Activated CD4-positive, alpha-beta T cell treated with anti-CD3 and anti-CD28 coated beads, Interleukin-2, amount 10 ng/mL, durations not matched to agents 24 days and 14 days (primary cell): Measurements from ENCODE around the gene SCGB2B2. TPM values are rescaled to one million over a fixed set of nuclear protein-coding genes. Genes with fewer than 3 reads are reported as not detected.
"Not testable (repeated sequence)": the region's sequence is repeated elsewhere in the genome, so short reads cannot be mapped to it uniquely, and the experiment has no call there.

Experiments used
- DNase-seq: peaks from one replicate; pipeline ENCODE4 v3.0.0; 2022
- H3K27ac Mint-ChIP-seq: one replicate; pipeline ENCODE4 v1.8.0; 2022; ENCODE audit warnings: mild to moderate bottlenecking, mixed read lengths
- H3K27me3 Mint-ChIP-seq: one replicate; pipeline ENCODE4 v1.8.0; 2022; ENCODE audit warnings: mixed read lengths
- H3K36me3 Mint-ChIP-seq: one replicate; pipeline ENCODE4 v1.8.0; 2022; ENCODE audit warnings: low read depth, mild to moderate bottlenecking, mixed read lengths
- H3K4me1 Mint-ChIP-seq: one replicate; pipeline ENCODE4 v1.8.0; 2021; ENCODE audit warnings: mixed read lengths
- H3K4me3 Mint-ChIP-seq: one replicate; pipeline ENCODE4 v1.8.0; 2022; ENCODE audit warnings: mild to moderate bottlenecking, moderate library complexity, mixed read lengths
- H3K9me3 Mint-ChIP-seq: one replicate; pipeline ENCODE4 v1.8.0; 2021; ENCODE audit warnings: mixed read lengths
- intact Hi-C: fragments of 100-400 bp; cut with micrococcal nuclease; formaldehyde crosslinking; loops from one replicate; pipeline ENCODE4 v1.15.1; 2023
- total RNA-seq: library from RNA; stranded (reverse); gene quantifications from 2 replicates; pipeline ENCODE4 v1.2.3, GENCODE V29; 2022

The SCGB2B2 gene
- total RNA-seq, 1 donor from 2014 or later: 0.40 TPM

DNA sequence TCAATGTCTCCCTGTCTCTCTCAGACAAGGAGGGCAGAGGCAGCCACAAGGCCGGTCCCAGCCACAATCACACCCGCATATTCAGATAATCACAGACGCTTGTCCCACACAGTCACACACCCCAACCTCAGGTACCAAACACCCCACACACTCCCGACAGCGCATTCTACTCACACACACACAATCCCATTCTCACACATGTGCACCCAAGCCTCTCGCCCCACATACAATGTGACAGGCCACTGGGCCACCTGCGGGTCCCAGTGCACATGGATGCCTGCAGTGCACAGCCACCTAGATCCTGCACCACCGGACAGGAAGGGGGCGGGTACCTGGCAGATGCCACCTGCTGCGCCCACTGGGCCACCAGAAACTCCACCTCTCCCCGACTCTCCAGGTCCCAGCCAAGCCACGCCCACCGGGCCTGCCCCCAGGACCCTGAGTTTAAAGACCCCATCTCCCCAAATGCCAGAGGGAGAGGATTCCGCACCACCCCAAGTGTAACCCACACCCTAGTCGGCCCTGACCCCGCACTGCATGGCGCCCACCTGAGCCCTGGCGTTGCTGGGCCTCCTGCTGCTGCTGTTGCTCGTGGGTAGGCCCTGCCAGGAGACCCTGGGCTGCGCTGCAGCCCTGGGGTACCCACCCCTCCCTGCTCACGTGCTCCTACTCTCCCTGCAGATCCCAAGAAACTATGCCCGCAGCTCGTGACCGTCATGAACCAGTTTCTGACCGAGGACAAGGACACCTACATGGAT is 10.6 kb downstream of the SCGB2B2 start:
- peak; percentile 52 for DNase-seq
- Mint-ChIP-seq H3K4me3 (no peak overlapping the region), H3K27ac (peak overlapping the region; percentile 79)

DNA sequence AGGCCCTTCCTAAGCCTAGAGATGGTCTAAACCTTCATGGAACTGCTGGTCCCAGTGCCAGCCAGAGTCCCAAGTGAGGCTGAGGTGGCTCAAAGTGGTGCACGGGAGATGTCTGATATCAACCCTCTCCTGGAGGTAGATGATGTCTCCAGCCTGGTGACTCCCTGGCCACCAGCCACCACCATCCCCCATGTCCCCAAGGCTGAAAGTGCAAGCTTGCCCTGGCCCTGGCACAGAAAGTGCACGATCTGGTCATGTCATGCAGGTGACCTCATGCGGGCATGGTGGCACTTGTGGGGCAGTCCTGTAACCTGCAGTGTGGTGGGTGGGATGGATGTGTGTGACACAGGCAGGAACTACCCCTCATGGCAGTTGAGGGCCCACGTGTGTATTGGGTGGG is 11.7 kb downstream of the SCGB2B2 start:
- H3K4me3 Mint-ChIP-seq, H3K9me3 Mint-ChIP-seq, H3K36me3 Mint-ChIP-seq, intact Hi-C loops, H3K27me3 Mint-ChIP-seq, DNase-seq, H3K27ac Mint-ChIP-seq: not testable (repeated sequence)
- H3K4me1 Mint-ChIP-seq: peaks cover 18% of the 10 kb centered on the region

More for the DNA sequence above, 10.6 kb downstream of the SCGB2B2 start:
- H3K27me3 Mint-ChIP-seq: peaks cover 1% of the 10 kb centered on the region
- H3K4me1 Mint-ChIP-seq: peaks cover 18% of the 10 kb centered on the region
- intact Hi-C loops: no loop called here
- H3K9me3 Mint-ChIP-seq: peaks cover 4% of the 10 kb centered on the region
- H3K36me3 Mint-ChIP-seq: no peaks in the 10 kb centered on the region

DNA sequence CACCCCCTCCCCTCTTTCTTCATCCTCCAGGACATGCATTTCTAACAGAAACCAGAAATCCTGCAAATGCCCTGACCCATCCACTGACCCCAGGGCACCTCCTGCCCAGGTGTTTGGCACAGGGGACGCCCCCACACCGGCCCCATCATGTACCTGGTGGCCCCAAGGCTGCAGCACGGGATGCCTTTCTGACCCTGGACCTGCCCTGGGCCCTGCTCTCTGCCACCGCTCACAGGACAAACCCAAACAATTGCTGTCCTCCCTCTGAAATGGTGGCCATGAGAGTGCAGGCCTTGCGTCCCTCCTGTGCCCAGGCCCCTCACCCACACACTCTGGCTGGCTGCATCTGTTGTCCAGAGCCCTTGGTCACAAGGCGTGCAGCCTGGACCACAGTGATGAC is 12.1 kb downstream of the SCGB2B2 start:
- no peaks in the 10 kb centered on the region for H3K36me3 Mint-ChIP-seq
- H3K4me1 Mint-ChIP-seq: peaks cover 18% of the 10 kb centered on the region
- peaks cover 8% of the 10 kb centered on the region for H3K9me3 Mint-ChIP-seq
- no peaks in the 10 kb centered on the region for H3K27me3 Mint-ChIP-seq
- DNase-seq: no peak
- intact Hi-C loops: no loop called here
- no peak overlapping the region for H3K4me3 Mint-ChIP-seq
- no peak overlapping the region for H3K27ac Mint-ChIP-seq

DNA sequence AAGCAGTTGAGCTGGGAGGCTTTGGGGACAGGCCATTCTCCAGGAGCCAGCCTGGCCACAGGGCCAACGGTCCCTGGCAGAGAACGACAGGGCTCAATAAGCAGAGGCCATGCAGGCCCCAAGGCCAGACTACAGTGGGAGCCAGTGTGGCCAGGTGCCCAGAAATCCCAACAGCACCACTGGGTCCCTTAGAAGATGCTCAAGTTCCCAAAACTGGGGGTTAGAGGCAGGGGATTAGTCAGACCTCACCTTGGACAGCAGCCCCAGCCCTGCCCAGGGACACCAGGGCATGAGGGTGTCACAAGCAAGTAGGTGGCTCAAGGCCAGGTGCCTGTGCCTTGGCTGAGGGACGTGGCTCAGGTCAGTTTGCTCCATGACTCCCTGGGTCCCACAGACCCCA is 12.8 kb downstream of the SCGB2B2 start:
- Mint-ChIP-seq H3K36me3 (no peaks in the 10 kb centered on the region), H3K27ac (no peak overlapping the region), H3K9me3 (peaks cover 8% of the 10 kb centered on the region), H3K4me1 (peaks cover 18% of the 10 kb centered on the region), H3K4me3 (no peak overlapping the region), H3K27me3 (no peaks in the 10 kb centered on the region)
- intact Hi-C loops: no loop called here
- no peak for DNase-seq

DNA sequence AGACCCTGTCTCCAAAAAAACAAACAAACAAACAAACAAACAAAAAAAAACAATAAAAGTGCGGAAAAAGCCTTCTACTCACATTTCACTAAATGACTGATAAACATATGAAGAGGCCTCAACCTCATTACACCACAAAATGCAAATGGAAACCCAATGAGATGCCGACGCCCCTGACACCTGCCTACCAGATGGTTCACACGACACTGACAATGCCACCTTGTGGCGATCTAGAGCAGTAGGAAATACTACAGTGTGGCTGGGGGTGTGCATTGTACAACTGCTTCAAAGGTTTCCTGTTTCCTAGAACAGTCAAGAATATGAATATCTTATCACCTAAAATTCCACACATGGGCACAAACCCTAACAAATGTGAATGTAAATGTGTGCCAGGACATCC is 14.0 kb downstream of the SCGB2B2 start:
- Mint-ChIP-seq H3K4me3 (no peak overlapping the region), H3K27me3 (no peaks in the 10 kb centered on the region), H3K27ac (no peak overlapping the region), H3K36me3 (no peaks in the 10 kb centered on the region), H3K9me3 (peaks cover 9% of the 10 kb centered on the region), H3K4me1 (peaks cover 18% of the 10 kb centered on the region)
- intact Hi-C loops: no loop called here
- peak; percentile 81 for DNase-seq

DNA sequence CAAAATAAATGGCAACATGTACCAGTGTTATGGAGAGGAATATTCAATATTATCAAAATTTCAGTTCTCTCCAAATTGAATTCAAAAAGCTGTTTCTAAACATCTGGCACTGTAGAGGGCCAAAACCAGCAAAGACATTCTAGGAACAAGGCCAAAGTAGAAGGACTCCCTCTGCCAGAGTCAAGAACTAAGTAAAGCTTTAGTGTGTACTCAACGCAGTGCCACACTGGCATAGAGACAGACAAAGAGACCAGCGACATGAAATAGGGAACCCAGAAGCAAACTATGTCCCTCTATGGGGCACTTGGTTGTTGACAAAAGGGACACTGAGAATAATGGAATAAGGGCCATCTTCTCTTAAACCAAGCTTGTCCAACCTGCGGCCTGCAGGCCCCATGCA is 15.6 kb downstream of the SCGB2B2 start:
- Mint-ChIP-seq H3K9me3 (peaks cover 16% of the 10 kb centered on the region), H3K4me3 (no peak overlapping the region), H3K36me3 (no peaks in the 10 kb centered on the region), H3K4me1 (peaks cover 11% of the 10 kb centered on the region), H3K27ac (no peak overlapping the region), H3K27me3 (peaks cover 1% of the 10 kb centered on the region)
- intact Hi-C loops: no loop called here
- no peak for DNase-seq

DNA sequence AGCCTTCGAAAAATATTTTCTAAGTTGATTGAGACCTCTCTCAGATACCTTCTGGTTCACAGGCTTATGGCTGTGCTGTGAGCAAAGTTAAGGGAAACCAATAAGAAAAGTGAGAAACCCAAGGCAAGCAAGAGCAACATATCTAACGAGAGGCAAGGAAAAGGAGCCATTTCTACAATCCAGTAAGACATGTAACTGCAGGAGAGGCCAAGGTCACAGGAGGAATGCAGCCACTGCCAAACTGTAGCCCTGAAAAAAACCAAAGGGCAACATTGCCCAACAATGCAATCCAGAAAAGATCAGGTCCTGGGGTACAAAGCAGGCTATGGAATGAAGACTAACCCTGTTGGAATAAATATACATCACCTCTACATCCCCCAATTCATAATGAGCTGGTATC is 21.3 kb downstream of the SCGB2B2 start:
- no peak overlapping the region for H3K4me3 Mint-ChIP-seq

DNA sequence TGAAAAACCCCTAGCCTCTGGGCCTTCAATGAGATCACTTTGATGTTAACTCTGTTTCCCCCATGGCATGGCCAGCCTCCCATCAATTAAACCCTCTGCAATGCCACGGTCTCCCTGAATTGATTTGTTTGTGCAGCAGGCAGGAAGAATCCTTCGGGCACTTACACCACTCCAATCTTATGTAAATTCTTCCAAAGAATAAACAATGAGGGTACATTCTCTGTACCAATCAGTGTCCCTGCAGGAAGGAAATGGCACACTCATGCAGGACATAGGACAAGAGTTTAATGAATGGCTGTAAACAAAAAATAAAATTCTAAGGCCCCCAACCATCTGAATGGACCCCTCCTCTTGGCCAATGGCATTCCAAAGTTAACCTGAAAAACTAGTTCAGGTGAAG is 22.2 kb downstream of the SCGB2B2 start:
- H3K4me3 Mint-ChIP-seq: no peak overlapping the region
- no peaks in the 10 kb centered on the region for H3K36me3 Mint-ChIP-seq
- peaks cover 1% of the 10 kb centered on the region for H3K27me3 Mint-ChIP-seq
- no peaks in the 10 kb centered on the region for H3K4me1 Mint-ChIP-seq
- H3K9me3 Mint-ChIP-seq: peaks cover 30% of the 10 kb centered on the region
- DNase-seq: no peak
- no peak overlapping the region for H3K27ac Mint-ChIP-seq
- intact Hi-C loops: no loop called here

More for the DNA sequence above, 21.3 kb downstream of the SCGB2B2 start:
- Mint-ChIP-seq H3K27ac (no peak overlapping the region), H3K4me1 (no peaks in the 10 kb centered on the region), H3K36me3 (no peaks in the 10 kb centered on the region), H3K9me3 (peaks cover 27% of the 10 kb centered on the region), H3K27me3 (peaks cover 1% of the 10 kb centered on the region)
- intact Hi-C loops: no loop called here
- no peak for DNase-seq

DNA sequence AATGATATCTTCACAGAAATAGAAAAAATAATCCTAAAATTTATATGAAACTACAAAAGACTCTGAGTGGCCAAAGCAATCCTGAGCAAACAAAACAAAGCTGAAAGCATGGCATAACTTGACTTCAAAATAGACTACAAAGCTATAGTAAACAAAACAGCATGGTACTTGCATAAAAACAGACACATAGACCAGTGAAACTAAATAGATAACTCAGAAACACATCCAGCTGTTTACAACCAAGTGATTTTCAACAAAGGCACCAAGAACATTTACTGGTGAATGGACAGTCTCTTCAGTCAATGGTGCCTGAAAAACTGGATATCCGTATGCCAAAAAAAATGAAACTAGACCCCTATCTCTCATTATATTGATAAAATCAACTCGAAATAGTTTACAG is 25.2 kb downstream of the SCGB2B2 start:
- Mint-ChIP-seq H3K9me3 (peaks cover 21% of the 10 kb centered on the region), H3K36me3 (no peaks in the 10 kb centered on the region), H3K27me3 (no peaks in the 10 kb centered on the region), H3K4me3 (no peak overlapping the region), H3K27ac (no peak overlapping the region), H3K4me1 (no peaks in the 10 kb centered on the region)
- no peak for DNase-seq
- intact Hi-C loops: no loop called here

DNA sequence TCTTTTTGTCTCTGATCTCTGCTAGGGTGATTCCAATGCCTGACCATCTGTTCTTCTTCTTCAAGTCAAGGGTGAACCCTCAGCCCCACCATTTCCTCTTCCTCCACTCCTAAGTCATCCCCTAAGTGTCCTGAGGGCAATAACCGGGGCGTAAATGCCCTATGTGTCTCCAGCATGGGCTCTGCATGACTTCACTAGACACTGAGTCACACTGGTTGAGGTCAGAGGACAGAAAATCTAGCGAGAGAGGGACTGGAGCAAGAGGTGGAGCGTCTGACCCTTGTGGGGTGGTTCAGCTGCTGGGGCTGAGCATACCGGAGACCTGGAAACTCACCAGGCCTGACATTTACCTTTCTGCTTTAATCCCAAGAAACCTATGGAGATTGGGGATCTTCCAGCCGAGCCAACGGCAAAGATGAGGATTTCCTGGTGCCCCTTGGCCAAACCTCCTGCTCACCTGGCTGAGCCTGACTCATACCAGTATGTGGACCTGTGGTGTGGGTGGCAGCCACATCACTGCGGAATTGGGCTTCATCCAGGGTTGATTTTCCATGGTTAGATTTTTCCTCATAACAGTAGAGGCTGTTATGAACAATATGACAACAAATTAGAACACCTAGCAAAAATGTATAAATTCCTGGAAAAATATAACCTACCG is 26.9 kb downstream of the SCGB2B2 start:
- Mint-ChIP-seq H3K27me3 (no peaks in the 10 kb centered on the region), H3K4me3 (no peak overlapping the region), H3K9me3 (peaks cover 16% of the 10 kb centered on the region), H3K4me1 (no peaks in the 10 kb centered on the region), H3K36me3 (no peaks in the 10 kb centered on the region), H3K27ac (no peak overlapping the region)
- intact Hi-C loops: no loop called here
- no peak for DNase-seq

DNA sequence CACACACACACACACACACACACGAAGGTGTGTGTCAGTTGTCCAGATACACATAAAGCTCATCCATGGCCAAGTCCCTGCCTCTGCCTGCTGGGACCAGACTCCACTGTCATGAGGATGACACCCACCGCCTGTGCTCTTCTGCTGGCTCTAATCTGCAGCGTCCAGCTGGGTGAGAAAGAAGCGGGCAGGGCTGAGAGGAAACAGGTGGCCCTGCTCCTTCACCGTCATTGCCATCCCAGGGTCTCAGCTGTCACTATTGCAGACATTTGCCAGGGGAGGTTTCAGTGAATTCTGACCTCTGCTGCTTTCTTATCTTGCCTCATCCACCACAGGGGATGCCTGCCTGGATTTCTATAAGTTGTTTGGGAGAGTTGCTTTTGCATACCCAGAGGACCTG is 31.4 kb downstream of the SCGB2B2 start:
- no peaks in the 10 kb centered on the region for H3K4me1 Mint-ChIP-seq
- no peak overlapping the region for H3K27ac Mint-ChIP-seq
- H3K27me3 Mint-ChIP-seq: no peaks in the 10 kb centered on the region
- no peak overlapping the region for H3K4me3 Mint-ChIP-seq
- intact Hi-C loops: no loop called here
- no peak for DNase-seq
- no peaks in the 10 kb centered on the region for H3K36me3 Mint-ChIP-seq
- H3K9me3 Mint-ChIP-seq: peaks cover 2% of the 10 kb centered on the region

DNA sequence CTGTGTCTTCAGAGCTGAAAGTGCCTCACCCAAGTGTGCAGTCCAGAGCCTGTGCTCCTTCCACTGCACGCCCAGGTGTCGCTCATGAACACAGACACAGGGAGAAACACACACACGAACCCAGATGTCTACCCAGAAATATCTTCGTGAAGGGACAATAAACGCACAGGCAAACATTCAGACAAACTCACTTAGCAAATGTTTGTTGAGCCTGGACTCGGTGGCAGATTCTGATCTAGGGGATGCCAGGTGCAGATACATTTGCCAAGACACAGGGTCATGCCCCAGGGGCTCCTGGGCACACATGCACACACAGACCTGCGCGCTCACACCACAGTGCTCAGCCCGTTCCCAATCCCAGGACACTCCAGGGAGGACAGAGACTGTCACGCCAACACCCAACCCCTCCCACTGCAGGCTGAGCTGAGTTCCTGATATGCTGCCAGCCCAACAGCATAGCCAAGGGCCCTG is 31.9 kb downstream of the SCGB2B2 start:
- Mint-ChIP-seq H3K9me3 (no peaks in the 10 kb centered on the region), H3K4me1 (no peaks in the 10 kb centered on the region), H3K4me3 (no peak overlapping the region), H3K27me3 (no peaks in the 10 kb centered on the region), H3K27ac (no peak overlapping the region), H3K36me3 (no peaks in the 10 kb centered on the region)
- intact Hi-C loops: no loop called here
- no peak for DNase-seq

DNA sequence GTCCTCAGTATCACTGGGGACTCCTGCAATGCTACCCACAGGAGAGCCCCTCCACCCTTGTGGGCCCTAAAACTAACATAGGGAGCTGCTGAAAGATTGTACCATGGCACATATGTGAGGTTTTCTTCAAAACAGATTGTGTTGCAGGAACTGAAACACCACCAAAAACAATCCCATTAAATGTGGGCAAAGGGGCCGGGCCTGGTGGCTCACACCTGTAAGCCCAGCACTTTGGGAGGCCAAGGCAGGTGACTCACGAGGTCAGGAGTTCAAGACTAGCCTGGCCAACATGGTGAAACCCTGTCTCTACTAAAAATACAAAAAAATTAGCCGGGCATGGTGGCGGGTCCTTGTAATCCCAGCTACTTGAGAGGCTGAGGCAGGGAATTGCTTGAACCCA is 34.7 kb downstream of the SCGB2B2 start:
- intact Hi-C loops: no loop called here
- no peak overlapping the region for H3K4me3 Mint-ChIP-seq
- no peaks in the 10 kb centered on the region for H3K9me3 Mint-ChIP-seq
- no peak for DNase-seq
- no peaks in the 10 kb centered on the region for H3K36me3 Mint-ChIP-seq
- no peak overlapping the region for H3K27ac Mint-ChIP-seq
- H3K4me1 Mint-ChIP-seq: peaks cover 3% of the 10 kb centered on the region
- H3K27me3 Mint-ChIP-seq: no peaks in the 10 kb centered on the region

DNA sequence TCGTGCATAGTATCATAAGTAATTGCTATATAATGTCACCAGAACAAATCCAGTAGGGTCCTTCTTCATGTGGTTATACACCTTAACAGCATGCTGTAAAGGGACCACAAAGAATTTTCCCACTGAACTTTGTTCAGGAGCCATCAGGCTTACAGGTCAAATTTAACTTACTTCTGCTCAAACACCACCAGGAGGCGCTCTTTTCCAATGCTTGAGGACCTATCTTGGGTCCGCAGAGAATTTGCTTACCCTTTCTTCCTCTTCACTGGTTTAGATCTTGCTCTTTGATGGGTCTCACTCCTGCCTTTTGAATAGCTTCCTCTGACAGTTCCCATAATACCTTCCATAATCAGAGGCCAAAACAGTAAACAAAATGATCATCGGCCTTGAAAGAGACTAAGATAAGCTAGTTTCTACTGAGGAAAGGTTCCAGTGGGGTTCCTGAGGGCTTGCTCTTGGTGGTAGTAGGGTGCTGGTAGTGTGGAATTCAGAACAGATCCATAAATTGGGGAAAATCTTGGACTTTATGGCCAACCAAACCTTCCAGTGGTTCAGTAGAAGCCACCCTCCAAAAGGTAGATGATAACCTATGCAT is 37.4 kb downstream of the SCGB2B2 start:
- peaks cover 3% of the 10 kb centered on the region for H3K4me1 Mint-ChIP-seq
- intact Hi-C loops: loop anchor here (1.0 kb wide), 1 partner anchor 73 kb away; no protein-coding TSS in a partner anchor

More for the DNA sequence above, 37.4 kb downstream of the SCGB2B2 start:
- Mint-ChIP-seq H3K4me3 (no peak overlapping the region), H3K36me3 (no peaks in the 10 kb centered on the region), H3K9me3 (peaks cover 4% of the 10 kb centered on the region), H3K27ac (no peak overlapping the region), H3K27me3 (no peaks in the 10 kb centered on the region)
- DNase-seq: peak; percentile 88
